CD4-positive, alpha-beta memory T cell (primary cell): Measurements from ENCODE around the gene POFUT1. TPM values are rescaled to one million over a fixed set of nuclear protein-coding genes. Genes with fewer than 3 reads are reported as not detected.

Experiments used
- CTCF ChIA-PET: fragments of 350-600 bp; sonication (Branson Sonifier 250); formaldehyde crosslinking; loops from one replicate; lab custom pipeline; 2021; ENCODE audit warnings: inconsistent platforms; ENCODE audit not compliant: partially characterized antibody; lab: Charles Lee
- POLR2A ChIA-PET: fragments of 350-600 bp; sonication (Branson Sonifier 250); formaldehyde crosslinking; loops from one replicate; lab custom pipeline; 2021; ENCODE audit not compliant: partially characterized antibody; lab: Charles Lee
- DNase-seq, 5 donors: peaks; one replicate each; pipeline versions ENCODE4 v3.0.0 to v3.0.0-alpha.2; 2020 to 2022; ENCODE audit warnings: mixed read lengths in 1 of 5
- H3K27ac ChIP-seq: one replicate; pipeline ENCODE4 v1.7.0; 2013; ENCODE audit warnings: low read depth, low read length
- H3K27me3 ChIP-seq: 2 replicates; pipeline ENCODE4 v1.7.0; 2013; ENCODE audit warnings: mild to moderate bottlenecking, low read length, moderate library complexity; ENCODE audit not compliant: insufficient read depth
- H3K36me3 ChIP-seq: 2 replicates; pipeline ENCODE4 v1.7.0; 2013; ENCODE audit warnings: mild to moderate bottlenecking, low read length, moderate library complexity; ENCODE audit not compliant: insufficient read depth
- H3K4me1 ChIP-seq: 2 replicates; pipeline ENCODE4 v1.7.0; 2013; ENCODE audit warnings: mild to moderate bottlenecking, low read length, moderate library complexity; ENCODE audit not compliant: insufficient read depth
- H3K4me3 ChIP-seq, 2 donors: one replicate each; pipeline ENCODE4 v1.7.0; 2013; ENCODE audit warnings: low read length in 2 of 2, mild to moderate bottlenecking in 1 of 2
- H3K9me3 ChIP-seq, 2 donors: one replicate each; pipeline ENCODE4 v1.7.0; 2013; ENCODE audit warnings: low read length in 2 of 2, control low read depth in 1 of 2; ENCODE audit not compliant: control insufficient read depth in 1 of 2
- H3K27ac Mint-ChIP-seq, 7 donors: one replicate each; pipeline ENCODE4 v1.8.0; 2020 to 2021; ENCODE audit warnings: mixed read lengths in 7 of 7, mild to moderate bottlenecking in 6 of 7, inconsistent platforms in 3 of 7, moderate library complexity in 3 of 7
- H3K27me3 Mint-ChIP-seq, 2 donors: one replicate each; pipeline ENCODE4 v1.8.0; 2020 to 2021; ENCODE audit warnings: mixed read lengths in 2 of 2
- H3K36me3 Mint-ChIP-seq, 2 donors: one replicate each; pipeline ENCODE4 v1.8.0; 2020 to 2021; ENCODE audit warnings: mixed read lengths in 2 of 2, inconsistent platforms in 1 of 2, mild to moderate bottlenecking in 1 of 2
- H3K4me1 Mint-ChIP-seq, 4 donors: one replicate each; pipeline ENCODE4 v1.8.0; 2020 to 2021; ENCODE audit warnings: mixed read lengths in 4 of 4, mild to moderate bottlenecking in 1 of 4
- H3K4me3 Mint-ChIP-seq, 8 donors: one replicate each; pipeline ENCODE4 v1.8.0; 2020 to 2021; ENCODE audit warnings: mixed read lengths in 8 of 8, mild to moderate bottlenecking in 7 of 8, moderate library complexity in 6 of 8, inconsistent platforms in 3 of 8
- H3K9me3 Mint-ChIP-seq, 8 donors: one replicate each; pipeline ENCODE4 v1.8.0; 2020 to 2021; ENCODE audit warnings: mixed read lengths in 8 of 8, mild to moderate bottlenecking in 5 of 8, inconsistent platforms in 3 of 8, moderate library complexity in 1 of 8
- intact Hi-C: fragments of 100-400 bp; cut with micrococcal nuclease; formaldehyde crosslinking; loops from one replicate; pipeline ENCODE4 v1.15.1; 2023
- polyA plus RNA-seq, 2 donors: library from polyadenylated mRNA; unstranded; fragments of 300-500 nt; fragmentation: Illumina TruSeq; gene quantifications; one replicate each; pipeline ENCODE4 v1.2.3, GENCODE V29; 2021
- total RNA-seq, 2 experiments: library from RNA; stranded (reverse); gene quantifications; one replicate each; pipeline ENCODE4 v1.2.3, GENCODE V29; 2021

POFUT1 gene
- total and polyA plus RNA-seq, 4 experiments from 2014 or later: 13.0 to 20.8 (median 18.7) TPM

GRCh38 chr20:32230707-32231106 lies 23.0 kb downstream of the POFUT1 start:
- Mint-ChIP-seq H3K27ac (peak overlapping the region in 6 of 7 donors; percentile 26 to 99 (median 86)), H3K9me3 (no peaks in the 10 kb centered on the region), H3K4me3 (no peak overlapping the region), H3K27me3 (no peaks in the 10 kb centered on the region), H3K36me3 (peaks cover 43 to 71% of the 10 kb centered on the region in 2 donors), H3K4me1 (peaks cover 21 to 41% (median 31%) of the 10 kb centered on the region in 4 donors)
- ChIA-PET CTCF (no interaction called here), POLR2A (no interaction called here)
- Histone ChIP-seq H3K27ac (no peak overlapping the region), H3K4me1 (peaks cover 22% of the 10 kb centered on the region), H3K9me3 (no peaks in the 10 kb centered on the region), H3K4me3 (no peak overlapping the region), H3K27me3 (no peaks in the 10 kb centered on the region), H3K36me3 (peaks cover 45% of the 10 kb centered on the region)
- intact Hi-C loops: no loop called here
- no peak for DNase-seq

- H3K36me3 Mint-ChIP-seq: peaks cover 44 to 71% of the 10 kb centered on the region in 2 donors
- Histone ChIP-seq H3K9me3 (no peaks in the 10 kb centered on the region), H3K4me1 (peaks cover 22% of the 10 kb centered on the region), H3K4me3 (no peak overlapping the region), H3K36me3 (peaks cover 45% of the 10 kb centered on the region), H3K27me3 (no peaks in the 10 kb centered on the region), H3K27ac (peak overlapping the region; percentile 35)
- no peak overlapping the region for H3K4me3 Mint-ChIP-seq
- POLR2A ChIA-PET: interaction anchor here (1.1 kb wide), 1 partner anchor 128 kb away, joined by 3 read pairs; no protein-coding TSS in a partner anchor
- peaks cover 19 to 43% (median 32%) of the 10 kb centered on the region in 4 donors for H3K4me1 Mint-ChIP-seq
- H3K9me3 Mint-ChIP-seq: no peaks in the 10 kb centered on the region
- intact Hi-C loops: no loop called here
- DNase-seq: no peak
- H3K27ac Mint-ChIP-seq: peak overlapping the region; percentile 93 to 99 (median 99)
- no peaks in the 10 kb centered on the region for H3K27me3 Mint-ChIP-seq
- CTCF ChIA-PET: no interaction called here
These were observed 23.6 kb downstream of the POFUT1 start for GRCh38 chr20:32231245-32231644.

DNA sequence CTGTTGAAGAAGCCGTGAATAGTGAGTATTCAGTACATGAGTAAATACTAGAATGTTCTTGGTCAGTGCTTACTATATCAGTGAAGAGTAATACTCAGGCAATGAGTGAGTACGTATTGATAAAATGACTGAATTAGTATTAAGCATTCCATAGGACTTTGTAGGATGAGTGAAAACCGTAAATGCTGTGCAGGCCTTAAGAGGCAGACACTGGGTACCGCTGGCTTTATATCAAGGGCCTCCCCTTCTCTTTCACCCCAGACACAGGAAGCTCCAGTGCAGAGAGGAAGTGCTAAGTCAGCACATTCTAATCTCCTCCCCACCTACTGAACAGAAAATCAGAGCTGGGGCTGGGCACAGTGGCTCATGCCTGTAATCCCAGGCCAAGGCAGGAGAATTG lies 24.2 kb downstream of the POFUT1 start:
- Mint-ChIP-seq H3K4me3 (peak overlapping the region in 7 of 8 donors; percentile 45 to 91 (median 79)), H3K27me3 (no peaks in the 10 kb centered on the region), H3K4me1 (peaks cover 17 to 43% (median 32%) of the 10 kb centered on the region in 4 donors), H3K9me3 (no peaks in the 10 kb centered on the region), H3K36me3 (peaks cover 44 to 71% of the 10 kb centered on the region in 2 donors), H3K27ac (peak overlapping the region; percentile 93 to 99 (median 99))
- no peak overlapping the region for H3K4me3 ChIP-seq
- H3K9me3 ChIP-seq: no peaks in the 10 kb centered on the region
- DNase-seq: peak; percentile 53 to 66 (median 65)
- intact Hi-C loops: no loop called here
- peaks cover 45% of the 10 kb centered on the region for H3K36me3 ChIP-seq
- POLR2A ChIA-PET: interaction anchor here (0.7 to 1.4 kb wide), 5 partner anchors 25 to 547 kb away, joined by 3 to 4 read pairs (median 3); no protein-coding TSS in a partner anchor
- CTCF ChIA-PET: interaction anchor here (1.0 kb wide), 1 partner anchor 54 kb away, joined by 3 read pairs; no protein-coding TSS in a partner anchor
- H3K4me1 ChIP-seq: peaks cover 22% of the 10 kb centered on the region
- H3K27me3 ChIP-seq: no peaks in the 10 kb centered on the region
- peak overlapping the region; percentile 35 for H3K27ac ChIP-seq

GRCh38 chr20:32232326-32232886 lies 24.7 kb downstream of the POFUT1 start:
- peaks cover 22% of the 10 kb centered on the region for H3K4me1 ChIP-seq

DNA sequence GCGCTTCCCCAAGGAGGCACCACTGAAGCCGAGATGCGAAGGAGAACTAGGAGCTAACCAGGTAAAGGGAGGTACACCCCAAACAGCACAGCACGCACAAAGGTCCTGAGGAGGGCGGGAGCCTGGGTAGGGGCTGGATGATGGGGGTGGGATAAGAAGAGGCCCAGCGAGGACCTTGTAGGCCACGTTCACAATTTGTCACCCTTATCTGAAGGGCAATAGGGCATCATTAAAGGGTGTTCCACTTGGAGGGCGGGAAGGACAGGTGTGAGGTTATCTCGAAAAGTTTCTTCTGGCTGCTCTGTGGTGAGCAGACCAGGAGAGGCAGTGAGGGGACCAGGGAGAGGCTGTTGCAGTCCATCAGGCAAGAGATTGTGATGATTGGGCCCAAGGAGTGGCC lies 25.6 kb downstream of the POFUT1 start:
- DNase-seq: no peak
- intact Hi-C loops: no loop called here
- H3K36me3 ChIP-seq: peaks cover 38% of the 10 kb centered on the region
- Mint-ChIP-seq H3K9me3 (no peaks in the 10 kb centered on the region), H3K27ac (peak overlapping the region; percentile 92 to 99 (median 99)), H3K4me3 (peak overlapping the region in 1 of 8 donors; percentile 10), H3K4me1 (peaks cover 20 to 43% (median 32%) of the 10 kb centered on the region in 4 donors), H3K36me3 (peaks cover 41 to 64% of the 10 kb centered on the region in 2 donors), H3K27me3 (no peaks in the 10 kb centered on the region)
- no peaks in the 10 kb centered on the region for H3K27me3 ChIP-seq
- ChIA-PET POLR2A (interaction anchor here (0.7 to 1.4 kb wide), 2 partner anchors 38 to 252 kb away, joined by 3 to 4 read pairs; no protein-coding TSS in a partner anchor), CTCF (interaction anchor here (1.0 kb wide), 1 partner anchor 420 kb away, joined by 3 read pairs; no protein-coding TSS in a partner anchor)
- H3K4me3 ChIP-seq: no peak overlapping the region
- H3K9me3 ChIP-seq: no peaks in the 10 kb centered on the region
- peak overlapping the region; percentile 35 for H3K27ac ChIP-seq
- peaks cover 22% of the 10 kb centered on the region for H3K4me1 ChIP-seq

More at GRCh38 chr20:32232326-32232886, 24.7 kb downstream of the POFUT1 start:
- Histone ChIP-seq H3K27ac (peak overlapping the region; percentile 35), H3K36me3 (peaks cover 45% of the 10 kb centered on the region), H3K27me3 (no peaks in the 10 kb centered on the region), H3K4me3 (no peak overlapping the region), H3K9me3 (no peaks in the 10 kb centered on the region)
- peaks cover 20 to 43% (median 32%) of the 10 kb centered on the region in 4 donors for H3K4me1 Mint-ChIP-seq
- DNase-seq: no peak
- intact Hi-C loops: no loop called here
- POLR2A ChIA-PET: interaction anchor here (0.7 to 1.4 kb wide), 6 partner anchors 24 to 546 kb away, joined by 3 to 4 read pairs (median 3); no protein-coding TSS in a partner anchor
- H3K36me3 Mint-ChIP-seq: peaks cover 44 to 73% of the 10 kb centered on the region in 2 donors
- H3K9me3 Mint-ChIP-seq: no peaks in the 10 kb centered on the region
- peak overlapping the region; percentile 93 to 99 (median 99) for H3K27ac Mint-ChIP-seq
- H3K4me3 Mint-ChIP-seq: peak overlapping the region in 7 of 8 donors; percentile 35 to 91 (median 79)
- CTCF ChIA-PET: interaction anchor here (1.0 kb wide), 1 partner anchor 54 kb away, joined by 3 read pairs; no protein-coding TSS in a partner anchor
- H3K27me3 Mint-ChIP-seq: no peaks in the 10 kb centered on the region

- H3K4me1 Mint-ChIP-seq: peaks cover 20 to 43% (median 32%) of the 10 kb centered on the region in 4 donors
- H3K36me3 Mint-ChIP-seq: peaks cover 32 to 55% of the 10 kb centered on the region in 2 donors
- ChIA-PET POLR2A (interaction anchor here (0.7 kb wide), 1 partner anchor 37 kb away, joined by 3 read pairs; no protein-coding TSS in a partner anchor), CTCF (interaction anchor here (1.0 kb wide), 1 partner anchor 419 kb away, joined by 3 read pairs; no protein-coding TSS in a partner anchor)
- Histone ChIP-seq H3K27ac (peak overlapping the region; percentile 6), H3K36me3 (peaks cover 32% of the 10 kb centered on the region), H3K9me3 (no peaks in the 10 kb centered on the region), H3K4me3 (no peak overlapping the region), H3K4me1 (peaks cover 22% of the 10 kb centered on the region), H3K27me3 (no peaks in the 10 kb centered on the region)
- peak overlapping the region in 4 of 7 donors; percentile 24 to 89 (median 60) for H3K27ac Mint-ChIP-seq
- intact Hi-C loops: no loop called here
- H3K27me3 Mint-ChIP-seq: no peaks in the 10 kb centered on the region
- no peak for DNase-seq
- H3K9me3 Mint-ChIP-seq: no peaks in the 10 kb centered on the region
- no peak overlapping the region for H3K4me3 Mint-ChIP-seq
These were observed 26.6 kb downstream of the POFUT1 start for GRCh38 chr20:32234135-32234808.
